Measurements from ENCODE around the gene CENPF. TPM values are rescaled to one million over a fixed set of nuclear protein-coding genes. Genes with fewer than 3 reads are reported as not detected.

CENPF gene
- total and polyA plus RNA-seq, 2 experiments from 2014 or later = 123 to 376 TPM

DNA sequence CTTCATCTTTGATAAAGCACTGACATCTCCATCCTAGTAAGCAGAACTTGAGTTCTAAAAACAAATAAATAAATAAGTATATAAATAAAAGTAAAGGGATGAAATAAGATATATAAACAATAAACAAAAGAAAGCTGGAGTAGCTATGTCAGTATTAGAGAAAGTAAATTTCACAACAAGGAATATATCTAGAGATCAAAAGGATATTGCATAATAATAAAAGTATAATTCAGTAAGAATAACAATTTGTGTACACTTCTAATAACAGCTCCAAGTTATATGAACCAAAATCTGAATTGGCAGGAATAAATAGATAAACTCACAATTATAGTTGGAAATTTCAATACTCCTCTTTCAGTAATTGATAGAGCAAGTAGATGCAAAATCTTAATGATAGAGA is 9.8 kb upstream of the CENPF start:
- Mint-ChIP-seq H3K4me3 (no peak overlapping the region), H3K27ac (no peak overlapping the region), H3K27me3 (ENCODE audit: insufficient read depth, low read depth, poor library complexity) (no peaks in the 10 kb centered on the region), H3K4me1 (no peaks in the 10 kb centered on the region), H3K9me3 (no peaks in the 10 kb centered on the region), H3K36me3 (ENCODE audit: low read depth) (no peaks in the 10 kb centered on the region)
- no peak for ATAC-seq
- Histone ChIP-seq H4K20me1 (replicated peaks; ENCODE audit: insufficient read depth) (no peaks in the 10 kb centered on the region), H3K36me3 (ENCODE audit: insufficient read depth) (no peaks in the 10 kb centered on the region), H3K27me3 (ENCODE audit: insufficient read depth) (no peaks in the 10 kb centered on the region), H3K9me2 (ENCODE audit: insufficient read depth) (no peaks in the 10 kb centered on the region), H3K4me2 (no peak overlapping the region), H3K79me2 (replicated peaks; ENCODE audit: insufficient read depth) (no peaks in the 10 kb centered on the region), H3K4me3 (no peak overlapping the region), H3K27ac (ENCODE audit: low read depth) (no peak overlapping the region), H3F3A (replicated peaks; ENCODE audit: low read depth) (no peaks in the 10 kb centered on the region), H2AFZ (no peak overlapping the region), H3K4me1 (ENCODE audit: insufficient read depth) (no peaks in the 10 kb centered on the region)
- TF ChIP-seq JUNB (IDR thresholded peaks at IDR 0.05; ENCODE audit: unreplicated experiment) (no peak), ZNF331 (CRISPR knock-in tag; IDR thresholded peaks at IDR 0.05; ENCODE audit: low read depth) (no peak), EZH2 (IDR thresholded peaks at IDR 0.05; ENCODE audit: low read depth, unreplicated experiment) (no peak), EZH2phosphoT487 (IDR thresholded peaks at IDR 0.05; ENCODE audit: unreplicated experiment) (no peak), NANOG (IDR thresholded peaks at IDR 0.05; ENCODE audit: borderline replicate concordance) (no peak), ZNF114 (CRISPR knock-in tag; IDR thresholded peaks at IDR 0.05) (no peak), POLR2AphosphoS5 (IDR thresholded peaks at IDR 0.05; ENCODE audit: low read depth) (no peak), CREB1 (CRISPR knock-in tag; IDR thresholded peaks at IDR 0.05; ENCODE audit: low read depth) (no peak), STAT1 (IDR thresholded peaks at IDR 0.05; ENCODE audit: unreplicated experiment) (no peak)
- TF ChIP-seq, protein P1, sequence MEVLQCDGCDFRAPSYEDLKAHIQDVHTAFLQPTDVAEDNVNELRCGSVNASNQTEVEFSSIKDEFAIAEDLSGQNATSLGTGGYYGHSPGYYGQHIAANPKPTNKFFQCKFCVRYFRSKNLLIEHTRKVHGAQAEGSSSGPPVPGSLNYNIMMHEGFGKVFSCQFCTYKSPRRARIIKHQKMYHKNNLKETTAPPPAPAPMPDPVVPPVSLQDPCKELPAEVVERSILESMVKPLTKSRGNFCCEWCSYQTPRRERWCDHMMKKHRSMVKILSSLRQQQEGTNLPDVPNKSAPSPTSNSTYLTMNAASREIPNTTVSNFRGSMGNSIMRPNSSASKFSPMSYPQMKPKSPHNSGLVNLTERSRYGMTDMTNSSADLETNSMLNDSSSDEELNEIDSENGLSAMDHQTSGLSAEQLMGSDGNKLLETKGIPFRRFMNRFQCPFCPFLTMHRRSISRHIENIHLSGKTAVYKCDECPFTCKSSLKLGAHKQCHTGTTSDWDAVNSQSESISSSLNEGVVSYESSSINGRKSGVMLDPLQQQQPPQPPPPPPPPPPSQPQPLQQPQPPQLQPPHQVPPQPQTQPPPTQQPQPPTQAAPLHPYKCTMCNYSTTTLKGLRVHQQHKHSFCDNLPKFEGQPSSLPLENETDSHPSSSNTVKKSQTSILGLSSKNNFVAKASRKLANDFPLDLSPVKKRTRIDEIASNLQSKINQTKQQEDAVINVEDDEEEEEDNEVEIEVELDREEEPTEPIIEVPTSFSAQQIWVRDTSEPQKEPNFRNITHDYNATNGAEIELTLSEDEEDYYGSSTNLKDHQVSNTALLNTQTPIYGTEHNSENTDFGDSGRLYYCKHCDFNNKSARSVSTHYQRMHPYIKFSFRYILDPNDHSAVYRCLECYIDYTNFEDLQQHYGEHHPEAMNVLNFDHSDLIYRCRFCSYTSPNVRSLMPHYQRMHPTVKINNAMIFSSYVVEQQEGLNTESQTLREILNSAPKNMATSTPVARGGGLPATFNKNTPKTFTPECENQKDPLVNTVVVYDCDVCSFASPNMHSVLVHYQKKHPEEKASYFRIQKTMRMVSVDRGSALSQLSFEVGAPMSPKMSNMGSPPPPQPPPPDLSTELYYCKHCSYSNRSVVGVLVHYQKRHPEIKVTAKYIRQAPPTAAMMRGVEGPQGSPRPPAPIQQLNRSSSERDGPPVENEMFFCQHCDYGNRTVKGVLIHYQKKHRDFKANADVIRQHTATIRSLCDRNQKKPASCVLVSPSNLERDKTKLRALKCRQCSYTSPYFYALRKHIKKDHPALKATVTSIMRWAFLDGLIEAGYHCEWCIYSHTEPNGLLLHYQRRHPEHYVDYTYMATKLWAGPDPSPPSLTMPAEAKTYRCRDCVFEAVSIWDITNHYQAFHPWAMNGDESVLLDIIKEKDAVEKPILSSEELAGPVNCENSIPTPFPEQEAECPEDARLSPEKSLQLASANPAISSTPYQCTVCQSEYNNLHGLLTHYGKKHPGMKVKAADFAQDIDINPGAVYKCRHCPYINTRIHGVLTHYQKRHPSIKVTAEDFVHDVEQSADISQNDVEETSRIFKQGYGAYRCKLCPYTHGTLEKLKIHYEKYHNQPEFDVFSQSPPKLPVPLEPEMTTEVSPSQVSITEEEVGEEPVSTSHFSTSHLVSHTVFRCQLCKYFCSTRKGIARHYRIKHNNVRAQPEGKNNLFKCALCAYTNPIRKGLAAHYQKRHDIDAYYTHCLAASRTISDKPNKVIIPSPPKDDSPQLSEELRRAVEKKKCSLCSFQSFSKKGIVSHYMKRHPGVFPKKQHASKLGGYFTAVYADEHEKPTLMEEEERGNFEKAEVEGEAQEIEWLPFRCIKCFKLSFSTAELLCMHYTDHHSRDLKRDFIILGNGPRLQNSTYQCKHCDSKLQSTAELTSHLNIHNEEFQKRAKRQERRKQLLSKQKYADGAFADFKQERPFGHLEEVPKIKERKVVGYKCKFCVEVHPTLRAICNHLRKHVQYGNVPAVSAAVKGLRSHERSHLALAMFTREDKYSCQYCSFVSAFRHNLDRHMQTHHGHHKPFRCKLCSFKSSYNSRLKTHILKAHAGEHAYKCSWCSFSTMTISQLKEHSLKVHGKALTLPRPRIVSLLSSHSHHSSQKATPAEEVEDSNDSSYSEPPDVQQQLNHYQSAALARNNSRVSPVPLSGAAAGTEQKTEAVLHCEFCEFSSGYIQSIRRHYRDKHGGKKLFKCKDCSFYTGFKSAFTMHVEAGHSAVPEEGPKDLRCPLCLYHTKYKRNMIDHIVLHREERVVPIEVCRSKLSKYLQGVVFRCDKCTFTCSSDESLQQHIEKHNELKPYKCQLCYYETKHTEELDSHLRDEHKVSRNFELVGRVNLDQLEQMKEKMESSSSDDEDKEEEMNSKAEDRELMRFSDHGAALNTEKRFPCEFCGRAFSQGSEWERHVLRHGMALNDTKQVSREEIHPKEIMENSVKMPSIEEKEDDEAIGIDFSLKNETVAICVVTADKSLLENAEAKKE (CRISPR knock-in tag; IDR thresholded peaks at IDR 0.05) = no peak
- TF ChIP-seq, protein P2, sequence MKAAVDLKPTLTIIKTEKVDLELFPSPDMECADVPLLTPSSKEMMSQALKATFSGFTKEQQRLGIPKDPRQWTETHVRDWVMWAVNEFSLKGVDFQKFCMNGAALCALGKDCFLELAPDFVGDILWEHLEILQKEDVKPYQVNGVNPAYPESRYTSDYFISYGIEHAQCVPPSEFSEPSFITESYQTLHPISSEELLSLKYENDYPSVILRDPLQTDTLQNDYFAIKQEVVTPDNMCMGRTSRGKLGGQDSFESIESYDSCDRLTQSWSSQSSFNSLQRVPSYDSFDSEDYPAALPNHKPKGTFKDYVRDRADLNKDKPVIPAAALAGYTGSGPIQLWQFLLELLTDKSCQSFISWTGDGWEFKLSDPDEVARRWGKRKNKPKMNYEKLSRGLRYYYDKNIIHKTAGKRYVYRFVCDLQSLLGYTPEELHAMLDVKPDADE (IDR thresholded peaks at IDR 0.05) = no peak
- TF ChIP-seq, protein P3, sequence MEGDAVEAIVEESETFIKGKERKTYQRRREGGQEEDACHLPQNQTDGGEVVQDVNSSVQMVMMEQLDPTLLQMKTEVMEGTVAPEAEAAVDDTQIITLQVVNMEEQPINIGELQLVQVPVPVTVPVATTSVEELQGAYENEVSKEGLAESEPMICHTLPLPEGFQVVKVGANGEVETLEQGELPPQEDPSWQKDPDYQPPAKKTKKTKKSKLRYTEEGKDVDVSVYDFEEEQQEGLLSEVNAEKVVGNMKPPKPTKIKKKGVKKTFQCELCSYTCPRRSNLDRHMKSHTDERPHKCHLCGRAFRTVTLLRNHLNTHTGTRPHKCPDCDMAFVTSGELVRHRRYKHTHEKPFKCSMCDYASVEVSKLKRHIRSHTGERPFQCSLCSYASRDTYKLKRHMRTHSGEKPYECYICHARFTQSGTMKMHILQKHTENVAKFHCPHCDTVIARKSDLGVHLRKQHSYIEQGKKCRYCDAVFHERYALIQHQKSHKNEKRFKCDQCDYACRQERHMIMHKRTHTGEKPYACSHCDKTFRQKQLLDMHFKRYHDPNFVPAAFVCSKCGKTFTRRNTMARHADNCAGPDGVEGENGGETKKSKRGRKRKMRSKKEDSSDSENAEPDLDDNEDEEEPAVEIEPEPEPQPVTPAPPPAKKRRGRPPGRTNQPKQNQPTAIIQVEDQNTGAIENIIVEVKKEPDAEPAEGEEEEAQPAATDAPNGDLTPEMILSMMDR (conservative IDR thresholded peaks at IDR 0.05; ENCODE audit: low read depth in 2 of 2) = no peak
- TF ChIP-seq, protein P4, sequence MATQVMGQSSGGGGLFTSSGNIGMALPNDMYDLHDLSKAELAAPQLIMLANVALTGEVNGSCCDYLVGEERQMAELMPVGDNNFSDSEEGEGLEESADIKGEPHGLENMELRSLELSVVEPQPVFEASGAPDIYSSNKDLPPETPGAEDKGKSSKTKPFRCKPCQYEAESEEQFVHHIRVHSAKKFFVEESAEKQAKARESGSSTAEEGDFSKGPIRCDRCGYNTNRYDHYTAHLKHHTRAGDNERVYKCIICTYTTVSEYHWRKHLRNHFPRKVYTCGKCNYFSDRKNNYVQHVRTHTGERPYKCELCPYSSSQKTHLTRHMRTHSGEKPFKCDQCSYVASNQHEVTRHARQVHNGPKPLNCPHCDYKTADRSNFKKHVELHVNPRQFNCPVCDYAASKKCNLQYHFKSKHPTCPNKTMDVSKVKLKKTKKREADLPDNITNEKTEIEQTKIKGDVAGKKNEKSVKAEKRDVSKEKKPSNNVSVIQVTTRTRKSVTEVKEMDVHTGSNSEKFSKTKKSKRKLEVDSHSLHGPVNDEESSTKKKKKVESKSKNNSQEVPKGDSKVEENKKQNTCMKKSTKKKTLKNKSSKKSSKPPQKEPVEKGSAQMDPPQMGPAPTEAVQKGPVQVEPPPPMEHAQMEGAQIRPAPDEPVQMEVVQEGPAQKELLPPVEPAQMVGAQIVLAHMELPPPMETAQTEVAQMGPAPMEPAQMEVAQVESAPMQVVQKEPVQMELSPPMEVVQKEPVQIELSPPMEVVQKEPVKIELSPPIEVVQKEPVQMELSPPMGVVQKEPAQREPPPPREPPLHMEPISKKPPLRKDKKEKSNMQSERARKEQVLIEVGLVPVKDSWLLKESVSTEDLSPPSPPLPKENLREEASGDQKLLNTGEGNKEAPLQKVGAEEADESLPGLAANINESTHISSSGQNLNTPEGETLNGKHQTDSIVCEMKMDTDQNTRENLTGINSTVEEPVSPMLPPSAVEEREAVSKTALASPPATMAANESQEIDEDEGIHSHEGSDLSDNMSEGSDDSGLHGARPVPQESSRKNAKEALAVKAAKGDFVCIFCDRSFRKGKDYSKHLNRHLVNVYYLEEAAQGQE (IDR thresholded peaks at IDR 0.05; ENCODE audit: unreplicated experiment) = no peak
- no peak for DNase-seq (ENCODE audit: low spot score)

Data from GM23338 (cell line).